T-helper 17 cell (primary cell): ENCODE measurements around the gene CLIC3. TPM values are rescaled to one million over a fixed set of nuclear protein-coding genes. Genes with fewer than 3 reads are reported as not detected.

Source experiments
- ATAC-seq: fragments of 150-1000 bp; cut with Tn5 transposase; 2 replicates; pipeline ENCODE4 v1.10.0; 2021; ENCODE audit warnings: mild to moderate bottlenecking, moderate library complexity
- DNase-seq, 3 donors: peaks; one replicate each; pipeline versions ENCODE4 v3.0.0 to v3.0.0-alpha.2; 2020 to 2021
- H3K9me3 ChIP-seq: one replicate; pipeline ENCODE4 v1.7.0; 2013; ENCODE audit warnings: low read length, mild to moderate bottlenecking; ENCODE audit not compliant: control insufficient read depth, poor library complexity, severe bottlenecking
- H3K27ac Mint-ChIP-seq: one replicate; pipeline ENCODE4 v1.8.0; 2022; ENCODE audit warnings: mild to moderate bottlenecking, moderate library complexity, mixed read lengths
- H3K27me3 Mint-ChIP-seq: one replicate; pipeline ENCODE4 v1.8.0; 2022; ENCODE audit warnings: mixed read lengths
- H3K36me3 Mint-ChIP-seq: one replicate; pipeline ENCODE4 v1.8.0; 2022; ENCODE audit warnings: low read depth, mixed read lengths
- H3K4me1 Mint-ChIP-seq: one replicate; pipeline ENCODE4 v1.8.0; 2022; ENCODE audit warnings: mild to moderate bottlenecking, mixed read lengths
- H3K4me3 Mint-ChIP-seq: one replicate; pipeline ENCODE4 v1.8.0; 2022; ENCODE audit warnings: mild to moderate bottlenecking, moderate library complexity, mixed read lengths
- total RNA-seq, 4 donors: library from RNA in 2 of 4; stranded (reverse) in 2 of 4; gene quantifications; one replicate each; pipeline ENCODE4 v1.2.3 and lab custom pipeline; 2022 to 2026

CLIC3 gene
- total RNA-seq, 2 donors from 2014 or later: 1.9 to 2.1 TPM

GRCh38 chr9:136963341-136963740 is 33.0 kb downstream of the CLIC3 start:
- ATAC-seq: no peak
- H3K4me1 Mint-ChIP-seq: peaks cover 46% of the 10 kb centered on the region
- H3K36me3 Mint-ChIP-seq: no peaks in the 10 kb centered on the region
- peak overlapping the region; percentile 45 for H3K27ac Mint-ChIP-seq
- DNase-seq: no peak
- no peaks in the 10 kb centered on the region for H3K9me3 ChIP-seq
- H3K27me3 Mint-ChIP-seq: no peaks in the 10 kb centered on the region
- H3K4me3 Mint-ChIP-seq: peak overlapping the region; percentile 19

GRCh38 chr9:136962701-136963248 is 33.6 kb downstream of the CLIC3 start:
- ATAC-seq (no peak), DNase-seq (no peak)
- Mint-ChIP-seq H3K4me1 (peaks cover 48% of the 10 kb centered on the region), H3K36me3 (no peaks in the 10 kb centered on the region), H3K27ac (peak overlapping the region; percentile 45), H3K4me3 (peak overlapping the region; percentile 61), H3K27me3 (no peaks in the 10 kb centered on the region)
- no peaks in the 10 kb centered on the region for H3K9me3 ChIP-seq

GRCh38 chr9:136962163-136962562 is 34.2 kb downstream of the CLIC3 start:
- no peak for ATAC-seq
- Mint-ChIP-seq H3K4me3 (no peak overlapping the region), H3K4me1 (peaks cover 46% of the 10 kb centered on the region), H3K36me3 (no peaks in the 10 kb centered on the region), H3K27ac (no peak overlapping the region), H3K27me3 (no peaks in the 10 kb centered on the region)
- H3K9me3 ChIP-seq: no peaks in the 10 kb centered on the region
- DNase-seq: no peak

- DNase-seq: no peak
- Mint-ChIP-seq H3K27me3 (no peaks in the 10 kb centered on the region), H3K27ac (no peak overlapping the region), H3K36me3 (no peaks in the 10 kb centered on the region), H3K4me3 (peak overlapping the region; percentile 50), H3K4me1 (peaks cover 46% of the 10 kb centered on the region)
- no peaks in the 10 kb centered on the region for H3K9me3 ChIP-seq
- ATAC-seq: no peak
Observed at GRCh38 chr9:136961279-136962065, 34.9 kb downstream of the CLIC3 start.

GRCh38 chr9:136960938-136961275 is 35.5 kb downstream of the CLIC3 start:
- no peaks in the 10 kb centered on the region for H3K9me3 ChIP-seq
- H3K4me1 Mint-ChIP-seq: peaks cover 40% of the 10 kb centered on the region
- no peak for ATAC-seq
- peak overlapping the region; percentile 73 for H3K4me3 Mint-ChIP-seq
- DNase-seq: no peak
- no peaks in the 10 kb centered on the region for H3K36me3 Mint-ChIP-seq
- no peak overlapping the region for H3K27ac Mint-ChIP-seq
- H3K27me3 Mint-ChIP-seq: no peaks in the 10 kb centered on the region

- H3K36me3 Mint-ChIP-seq: no peaks in the 10 kb centered on the region
- peaks cover 36% of the 10 kb centered on the region for H3K4me1 Mint-ChIP-seq
- no peaks in the 10 kb centered on the region for H3K27me3 Mint-ChIP-seq
- no peak for DNase-seq
- H3K4me3 Mint-ChIP-seq: peak overlapping the region; percentile 73
- no peak overlapping the region for H3K27ac Mint-ChIP-seq
- peak; percentile 81 for ATAC-seq
- H3K9me3 ChIP-seq: no peaks in the 10 kb centered on the region
Observed at GRCh38 chr9:136960212-136960937, 36.0 kb downstream of the CLIC3 start.

- Mint-ChIP-seq H3K27me3 (no peaks in the 10 kb centered on the region), H3K4me3 (peak overlapping the region; percentile 33), H3K36me3 (no peaks in the 10 kb centered on the region), H3K27ac (peak overlapping the region; percentile 29), H3K4me1 (peaks cover 35% of the 10 kb centered on the region)
- DNase-seq (no peak), ATAC-seq (no peak)
- H3K9me3 ChIP-seq: no peaks in the 10 kb centered on the region
Observed at GRCh38 chr9:136958898-136959850, 37.2 kb downstream of the CLIC3 start.

- ATAC-seq: no peak
- no peaks in the 10 kb centered on the region for H3K27me3 Mint-ChIP-seq
- no peaks in the 10 kb centered on the region for H3K9me3 ChIP-seq
- no peak for DNase-seq
- H3K36me3 Mint-ChIP-seq: no peaks in the 10 kb centered on the region
- H3K4me3 Mint-ChIP-seq: no peak overlapping the region
- H3K4me1 Mint-ChIP-seq: peaks cover 35% of the 10 kb centered on the region
- peak overlapping the region; percentile 29 for H3K27ac Mint-ChIP-seq
Observed at GRCh38 chr9:136958473-136958872, 37.9 kb downstream of the CLIC3 start.

- H3K4me3 Mint-ChIP-seq: no peak overlapping the region
- H3K27ac Mint-ChIP-seq: no peak overlapping the region
- DNase-seq (no peak), ATAC-seq (no peak)
- no peaks in the 10 kb centered on the region for H3K9me3 ChIP-seq
- H3K27me3 Mint-ChIP-seq: no peaks in the 10 kb centered on the region
- H3K36me3 Mint-ChIP-seq: no peaks in the 10 kb centered on the region
- peaks cover 30% of the 10 kb centered on the region for H3K4me1 Mint-ChIP-seq
Observed at GRCh38 chr9:136957901-136958300, 38.5 kb downstream of the CLIC3 start.

- no peak for ATAC-seq
- Mint-ChIP-seq H3K36me3 (no peaks in the 10 kb centered on the region), H3K4me1 (peaks cover 27% of the 10 kb centered on the region), H3K4me3 (no peak overlapping the region), H3K27me3 (no peaks in the 10 kb centered on the region), H3K27ac (no peak overlapping the region)
- H3K9me3 ChIP-seq: no peaks in the 10 kb centered on the region
- no peak for DNase-seq
Observed at GRCh38 chr9:136957461-136957860, 38.9 kb downstream of the CLIC3 start.

GRCh38 chr9:136956604-136957003 is 39.8 kb downstream of the CLIC3 start:
- ATAC-seq: no peak
- Mint-ChIP-seq H3K27me3 (no peaks in the 10 kb centered on the region), H3K36me3 (no peaks in the 10 kb centered on the region), H3K27ac (no peak overlapping the region), H3K4me1 (peaks cover 27% of the 10 kb centered on the region), H3K4me3 (no peak overlapping the region)
- DNase-seq: no peak
- no peaks in the 10 kb centered on the region for H3K9me3 ChIP-seq

- no peaks in the 10 kb centered on the region for H3K27me3 Mint-ChIP-seq
- no peaks in the 10 kb centered on the region for H3K9me3 ChIP-seq
- DNase-seq (no peak), ATAC-seq (no peak)
- H3K36me3 Mint-ChIP-seq: no peaks in the 10 kb centered on the region
- H3K4me3 Mint-ChIP-seq: no peak overlapping the region
- peaks cover 27% of the 10 kb centered on the region for H3K4me1 Mint-ChIP-seq
- H3K27ac Mint-ChIP-seq: no peak overlapping the region
Observed at GRCh38 chr9:136955943-136956335, 40.4 kb downstream of the CLIC3 start.
